CD14-positive monocyte (primary cell): ENCODE measurements around the gene BMPER. TPM values are rescaled to one million over a fixed set of nuclear protein-coding genes. Genes with fewer than 3 reads are reported as not detected.

ENCODE experiments used
- DNase-seq, 3 donors: peaks; one replicate each; pipeline ENCODE4 v3.0.0-alpha.2; 2011 to 2022
- H2AFZ ChIP-seq: 2 replicates; pipeline ENCODE4 v1.6.0; 2012; ENCODE audit warnings: mild to moderate bottlenecking, low read depth, low read length, inconsistent platforms; ENCODE audit not compliant: insufficient read depth, poor library complexity, severe bottlenecking
- H3K27ac ChIP-seq, 2 donors: 1 replicate in 1 of 2; 2 replicates in 1 of 2; pipeline ENCODE4 v1.5.1; 2012 to 2013; ENCODE audit warnings: low read length in 2 of 2, control low read depth in 1 of 2, inconsistent platforms in 1 of 2, low read depth in 1 of 2, mild to moderate bottlenecking in 1 of 2
- H3K27me3 ChIP-seq, 2 donors: one replicate each; pipeline versions ENCODE4 v1.6.0 to v1.6.1; 2011 to 2013; ENCODE audit warnings: low read length in 2 of 2; ENCODE audit not compliant: control insufficient read depth in 2 of 2, insufficient read depth in 2 of 2
- H3K36me3 ChIP-seq, 2 donors: replicated peaks in 1 of 2; 1 replicate in 1 of 2; 2 replicates in 1 of 2; pipeline versions ENCODE4 v1.5.1 to v1.6.1; 2012 to 2013; ENCODE audit warnings: low read length in 2 of 2, control low read depth in 1 of 2, inconsistent platforms in 1 of 2, mild to moderate bottlenecking in 1 of 2; ENCODE audit not compliant: insufficient read depth in 2 of 2, control insufficient read depth in 1 of 2
- H3K4me1 ChIP-seq, 2 donors: 1 replicate in 1 of 2; 2 replicates in 1 of 2; pipeline versions ENCODE4 v1.5.1 to v1.6.1; 2012 to 2013; ENCODE audit warnings: low read length in 2 of 2, control low read depth in 1 of 2, inconsistent platforms in 1 of 2, mild to moderate bottlenecking in 1 of 2, moderate library complexity in 1 of 2; ENCODE audit not compliant: insufficient read depth in 2 of 2, control insufficient read depth in 1 of 2
- H3K4me2 ChIP-seq: replicated peaks from 2 replicates; pipeline ENCODE3; 2012; ENCODE audit warnings: low read length, moderate library complexity, mild to moderate bottlenecking; ENCODE audit not compliant: poor library complexity, severe bottlenecking; ENCODE audit errors: extremely low read depth
- H3K4me3 ChIP-seq, 3 experiments: fragments of 200-600 bp in 1 of 3; sonication (generic) in 1 of 3; replicated peaks in 1 of 3; 1 replicate in 2 of 3; 2 replicates in 1 of 3; pipeline ENCODE4 v1.5.1; 2011 to 2013; ENCODE audit warnings: low read length in 3 of 3, mild to moderate bottlenecking in 3 of 3, control low read depth in 2 of 3, low read depth in 2 of 3, inconsistent platforms in 1 of 3, moderate library complexity in 1 of 3
- H3K79me2 ChIP-seq: 2 replicates; pipeline ENCODE4 v1.6.0; 2012; ENCODE audit warnings: mild to moderate bottlenecking, control low read depth, inconsistent platforms, low read length, moderate library complexity; ENCODE audit not compliant: insufficient read depth
- H3K9ac ChIP-seq: 2 replicates; pipeline ENCODE4 v1.6.0; 2017; ENCODE audit warnings: low read length, mild to moderate bottlenecking; ENCODE audit not compliant: insufficient read depth, poor library complexity, severe bottlenecking
- H3K9me3 ChIP-seq, 2 donors: replicated peaks in 1 of 2; 1 replicate in 1 of 2; 2 replicates in 1 of 2; pipeline versions ENCODE4 v1.5.1 to v1.6.1; 2012 to 2013; ENCODE audit warnings: low read length in 2 of 2, control low read depth in 1 of 2; ENCODE audit not compliant: control insufficient read depth in 1 of 2, insufficient read depth in 1 of 2
- H4K20me1 ChIP-seq: 2 replicates; pipeline ENCODE4 v1.6.0; 2012; ENCODE audit warnings: mild to moderate bottlenecking, low read length, control low read depth, moderate library complexity; ENCODE audit not compliant: insufficient read depth
- H3K27ac Mint-ChIP-seq, 7 donors: one replicate each; pipeline ENCODE4 v1.8.0; 2020; ENCODE audit warnings: mild to moderate bottlenecking in 7 of 7, mixed read lengths in 7 of 7, moderate library complexity in 6 of 7, inconsistent platforms in 2 of 7
- H3K27me3 Mint-ChIP-seq, 3 donors: one replicate each; pipeline ENCODE4 v1.8.0; 2021 to 2022; ENCODE audit warnings: low read depth in 3 of 3, mild to moderate bottlenecking in 3 of 3, mixed read lengths in 3 of 3, moderate library complexity in 3 of 3, inconsistent platforms in 1 of 3
- H3K36me3 Mint-ChIP-seq, 2 donors: one replicate each; pipeline ENCODE4 v1.8.0; 2020; ENCODE audit warnings: mixed read lengths in 2 of 2, inconsistent platforms in 1 of 2, mild to moderate bottlenecking in 1 of 2
- H3K4me1 Mint-ChIP-seq: one replicate; pipeline ENCODE4 v1.8.0; 2020; ENCODE audit warnings: mild to moderate bottlenecking, mixed read lengths
- H3K4me3 Mint-ChIP-seq, 2 donors: one replicate each; pipeline ENCODE4 v1.8.0; 2020; ENCODE audit warnings: mild to moderate bottlenecking in 2 of 2, mixed read lengths in 2 of 2, moderate library complexity in 1 of 2
- H3K9me3 Mint-ChIP-seq, 7 donors: one replicate each; pipeline ENCODE4 v1.8.0; 2020 to 2022; ENCODE audit warnings: mixed read lengths in 7 of 7, mild to moderate bottlenecking in 6 of 7, moderate library complexity in 6 of 7, inconsistent platforms in 2 of 7
- WGBS: methylation state at CpG from one replicate; pipeline ENCODE4 v1.1.5; 2013; ENCODE audit warnings: missing lambda C conversion rate; ENCODE audit not compliant: insufficient coverage; 5-methylcytosine and 5-hydroxymethylcytosine counted together
- intact Hi-C, 2 donors: fragments of 100-400 bp; cut with micrococcal nuclease; formaldehyde crosslinking; loops; one replicate each; pipeline versions ENCODE4 v1.15.0 to v1.15.1; 2023
- polyA plus RNA-seq, 3 donors: library from polyadenylated mRNA; depleted of rRNA in 1 of 3; unstranded in 2 of 3; stranded (reverse) in 1 of 3; fragments of 300-500 nt in 2 of 3; fragments of >200 nt in 1 of 3; fragmentation: Illumina TruSeq in 2 of 3; gene quantifications; 1 replicate in 2 of 3; 2 replicates in 1 of 3; pipeline ENCODE4 v1.2.3, GENCODE V29; 2012 to 2021
- TF ChIP-seq, protein P1 (sequence below): fragments of 200-600 bp; IDR thresholded peaks from one replicate; pipeline ENCODE4 v1.8.0; 2022; ENCODE audit warnings: antibody characterized with exemption, mild to moderate bottlenecking

Gene BMPER
- polyA plus RNA-seq, 3 donors = not detected

DNA sequence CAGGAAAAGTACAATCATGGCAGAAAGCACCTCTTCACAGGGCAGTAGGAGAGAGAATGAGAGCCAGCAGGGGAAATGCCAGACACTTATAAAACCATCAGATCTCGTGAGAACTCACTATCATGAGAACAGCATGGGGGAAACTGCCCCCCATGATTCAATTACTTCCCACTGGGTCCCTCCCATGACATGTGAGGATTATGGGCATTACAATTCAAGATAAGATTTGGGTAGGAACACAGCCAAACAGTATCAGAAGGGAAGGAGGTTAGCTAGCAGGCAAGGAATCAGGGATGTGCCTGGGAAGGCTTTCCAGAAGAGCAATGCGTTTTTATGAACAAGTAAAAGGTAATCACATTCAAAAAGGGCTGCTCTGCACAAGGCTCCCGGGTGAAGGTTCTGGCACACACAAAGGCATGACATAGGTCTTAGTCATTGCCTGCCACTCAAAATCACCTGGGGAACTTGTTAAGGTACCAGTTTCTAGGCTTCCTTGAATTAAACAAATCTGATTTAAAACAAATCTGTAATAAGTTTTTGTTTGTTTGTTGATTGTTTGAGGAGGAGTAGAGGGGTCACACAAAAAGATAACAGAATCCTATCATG, 40.9 kb downstream of the BMPER start:
- no peaks in the 10 kb centered on the region for H3K79me2 ChIP-seq
- TF ChIP-seq, protein P1, sequence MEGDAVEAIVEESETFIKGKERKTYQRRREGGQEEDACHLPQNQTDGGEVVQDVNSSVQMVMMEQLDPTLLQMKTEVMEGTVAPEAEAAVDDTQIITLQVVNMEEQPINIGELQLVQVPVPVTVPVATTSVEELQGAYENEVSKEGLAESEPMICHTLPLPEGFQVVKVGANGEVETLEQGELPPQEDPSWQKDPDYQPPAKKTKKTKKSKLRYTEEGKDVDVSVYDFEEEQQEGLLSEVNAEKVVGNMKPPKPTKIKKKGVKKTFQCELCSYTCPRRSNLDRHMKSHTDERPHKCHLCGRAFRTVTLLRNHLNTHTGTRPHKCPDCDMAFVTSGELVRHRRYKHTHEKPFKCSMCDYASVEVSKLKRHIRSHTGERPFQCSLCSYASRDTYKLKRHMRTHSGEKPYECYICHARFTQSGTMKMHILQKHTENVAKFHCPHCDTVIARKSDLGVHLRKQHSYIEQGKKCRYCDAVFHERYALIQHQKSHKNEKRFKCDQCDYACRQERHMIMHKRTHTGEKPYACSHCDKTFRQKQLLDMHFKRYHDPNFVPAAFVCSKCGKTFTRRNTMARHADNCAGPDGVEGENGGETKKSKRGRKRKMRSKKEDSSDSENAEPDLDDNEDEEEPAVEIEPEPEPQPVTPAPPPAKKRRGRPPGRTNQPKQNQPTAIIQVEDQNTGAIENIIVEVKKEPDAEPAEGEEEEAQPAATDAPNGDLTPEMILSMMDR = no peak
- H3K9me3 ChIP-seq = no peaks in the 10 kb centered on the region
- H3K4me3 ChIP-seq = no peak overlapping the region
- H3K27ac ChIP-seq = no peak overlapping the region
- H4K20me1 ChIP-seq = no peaks in the 10 kb centered on the region
- DNase-seq = no peak
- 78% methylated on average over 2 of the region's 3 CpGs for WGBS
- H3K9me3 Mint-ChIP-seq = peaks cover 0 to 13% (median 6%) of the 10 kb centered on the region in 7 donors
- H3K36me3 ChIP-seq = no peaks in the 10 kb centered on the region
- H3K27ac Mint-ChIP-seq = no peak overlapping the region
- no peak overlapping the region for H3K4me3 Mint-ChIP-seq
- H3K27me3 Mint-ChIP-seq = peaks cover 1 to 5% (median 4%) of the 10 kb centered on the region in 3 donors
- no peaks in the 10 kb centered on the region for H3K27me3 ChIP-seq
- H3K9ac ChIP-seq = no peak overlapping the region
- no peaks in the 10 kb centered on the region for H3K4me1 ChIP-seq
- H3K4me1 Mint-ChIP-seq = no peaks in the 10 kb centered on the region
- no peaks in the 10 kb centered on the region for H3K36me3 Mint-ChIP-seq
- no peak overlapping the region for H2AFZ ChIP-seq
- no peak overlapping the region for H3K4me2 ChIP-seq
- intact Hi-C loops = no loop called here

DNA sequence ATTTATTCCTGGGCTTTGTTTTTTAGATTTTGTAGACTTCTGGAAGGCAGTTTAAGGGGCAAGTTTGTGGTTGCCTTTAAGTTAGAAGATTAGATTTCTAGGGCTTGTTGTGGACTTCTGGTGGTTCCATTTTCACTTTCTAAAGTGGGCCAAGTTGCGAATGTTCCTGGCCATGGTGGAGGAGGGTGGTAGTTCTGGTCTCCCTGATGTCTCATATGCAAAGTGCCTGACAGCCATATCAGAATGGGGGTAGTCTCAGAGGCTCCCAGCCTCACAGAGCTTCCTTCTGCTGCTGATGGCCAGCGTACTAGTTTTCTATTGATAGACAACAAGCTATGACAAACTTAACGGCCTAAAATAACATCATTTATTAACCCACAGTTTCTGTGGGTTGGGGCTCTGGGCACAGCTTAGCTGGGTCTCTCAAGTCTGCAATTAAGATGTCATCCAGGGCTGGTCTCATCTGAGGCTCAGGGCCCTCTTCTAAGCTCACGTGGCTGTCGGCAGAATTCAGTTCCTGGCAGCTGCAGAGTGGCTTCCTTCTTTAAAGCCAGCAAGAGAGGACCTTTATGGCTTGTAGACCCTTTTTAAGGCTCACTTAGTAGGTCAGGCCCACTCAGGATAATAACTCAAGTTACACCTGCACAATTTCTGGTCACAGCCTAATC, 44.8 kb downstream of the BMPER start:
- DNase-seq = no peak
- H3K4me1 ChIP-seq = no peaks in the 10 kb centered on the region
- no peaks in the 10 kb centered on the region for H3K79me2 ChIP-seq
- H3K4me3 ChIP-seq = no peak overlapping the region
- H4K20me1 ChIP-seq = no peaks in the 10 kb centered on the region
- no peaks in the 10 kb centered on the region for H3K36me3 Mint-ChIP-seq
- TF ChIP-seq, protein P1 = no peak
- H3K27me3 Mint-ChIP-seq = peaks cover 1 to 7% (median 2%) of the 10 kb centered on the region in 3 donors
- no peaks in the 10 kb centered on the region for H3K27me3 ChIP-seq
- H3K27ac ChIP-seq = no peak overlapping the region
- no peaks in the 10 kb centered on the region for H3K9me3 ChIP-seq
- peaks cover 0 to 13% (median 6%) of the 10 kb centered on the region in 7 donors for H3K9me3 Mint-ChIP-seq
- H3K4me1 Mint-ChIP-seq = no peaks in the 10 kb centered on the region
- H3K9ac ChIP-seq = no peak overlapping the region
- no peak overlapping the region for H3K27ac Mint-ChIP-seq
- no peak overlapping the region for H2AFZ ChIP-seq
- intact Hi-C loops = no loop called here
- WGBS = 92% methylated on average over 2 of the region's 5 CpGs
- H3K4me3 Mint-ChIP-seq = no peak overlapping the region
- H3K4me2 ChIP-seq = no peak overlapping the region
- no peaks in the 10 kb centered on the region for H3K36me3 ChIP-seq
